IMR-90 (cell line): ENCODE results near the gene KCNMA1. TPM values are rescaled to one million over a fixed set of nuclear protein-coding genes. Genes with fewer than 3 reads are reported as not detected.

ENCODE experiments used
- ATAC-seq: fragments of 200-7000 bp; cut with Tn5 transposase; 2 replicates; pipeline ENCODE4 v1.9.1; 2020; ENCODE audit warnings: low read depth, mild to moderate bottlenecking, moderate library complexity
- BruUV-seq: library from RNA; stranded (reverse); fragments of 400-500 nt; replicated peaks from 2 replicates; lab custom pipeline; 2021; lab: Mats Ljungman, UMichigan
- CTCF ChIA-PET: fragments of 300-600 bp; formaldehyde crosslinking; extraction: SDS; loops from one replicate; lab custom pipeline; 2021; ENCODE audit warnings: antibody characterized with exemption; lab: Yijun Ruan, JAX
- POLR2A ChIA-PET: fragments of 300-600 bp; sonication (Branson Sonifier 250); formaldehyde crosslinking; loops from one replicate; lab custom pipeline; 2022; ENCODE audit warnings: antibody characterized with exemption; ENCODE audit not compliant: unreplicated experiment; lab: Charles Lee
- DNase-seq: peaks from one replicate; pipeline ENCODE4 v3.0.0; 2013
- H2AFZ ChIP-seq: replicated peaks from 2 replicates; pipeline ENCODE3; 2013; ENCODE audit warnings: low read length, mild to moderate bottlenecking; ENCODE audit not compliant: poor library complexity
- H2AK5ac ChIP-seq: 2 replicates; pipeline ENCODE4 v1.6.1; 2013; ENCODE audit warnings: low read depth, low read length, inconsistent platforms
- H2AK9ac ChIP-seq: replicated peaks from 2 replicates; pipeline ENCODE3; 2013; ENCODE audit warnings: mild to moderate bottlenecking, low read depth, low read length, moderate library complexity; ENCODE audit not compliant: poor library complexity
- H2BK120ac ChIP-seq: 2 replicates; pipeline ENCODE4 v1.6.1; 2013; ENCODE audit warnings: low read depth, low read length, inconsistent platforms
- H2BK15ac ChIP-seq: 3 replicates; pipeline ENCODE4 v1.6.1; 2013; ENCODE audit warnings: low read depth, low read length, inconsistent platforms
- H2BK20ac ChIP-seq: 2 replicates; pipeline ENCODE4 v1.6.1; 2013; ENCODE audit warnings: low read depth, mild to moderate bottlenecking, inconsistent platforms, low read length, moderate library complexity
- H2BK5ac ChIP-seq: 2 replicates; pipeline ENCODE4 v1.6.1; 2013; ENCODE audit warnings: mild to moderate bottlenecking, low read depth, low read length, inconsistent platforms; ENCODE audit not compliant: poor library complexity, severe bottlenecking
- H3K14ac ChIP-seq: replicated peaks from 2 replicates; pipeline ENCODE4 v1.6.1; 2013; ENCODE audit warnings: low read depth, low read length, inconsistent platforms
- H3K18ac ChIP-seq: 2 replicates; pipeline ENCODE4 v1.6.1; 2013; ENCODE audit warnings: low read depth, low read length, control low read depth
- H3K23ac ChIP-seq: 2 replicates; pipeline ENCODE4 v1.6.1; 2013; ENCODE audit warnings: low read depth, low read length, inconsistent platforms
- H3K27ac ChIP-seq: 2 replicates; pipeline ENCODE4 v1.5.1; 2013; ENCODE audit warnings: mild to moderate bottlenecking, control low read depth, low read length; ENCODE audit not compliant: insufficient read depth
- H3K27me3 ChIP-seq: 2 replicates; pipeline ENCODE4 v1.6.1; 2013; ENCODE audit warnings: low read length; ENCODE audit not compliant: control insufficient read depth, insufficient read depth
- H3K36me3 ChIP-seq: 2 replicates; pipeline ENCODE4 v1.6.1; 2013; ENCODE audit warnings: low read length, mixed read lengths; ENCODE audit not compliant: control insufficient read depth, insufficient read depth
- H3K4ac ChIP-seq: 2 replicates; pipeline ENCODE4 v1.6.1; 2013; ENCODE audit warnings: low read depth, low read length, inconsistent platforms
- H3K4me1 ChIP-seq: 2 replicates; pipeline ENCODE4 v1.6.1; 2013; ENCODE audit warnings: low read length, mixed read lengths; ENCODE audit not compliant: control insufficient read depth, insufficient read depth
- H3K4me2 ChIP-seq: 2 replicates; pipeline ENCODE4 v1.6.1; 2013; ENCODE audit warnings: low read depth, mild to moderate bottlenecking, control low read depth, low read length, moderate library complexity
- H3K4me3 ChIP-seq: 2 replicates; pipeline ENCODE4 v1.5.1; 2013; ENCODE audit warnings: low read depth, mild to moderate bottlenecking, control low read depth, low read length, moderate library complexity; ENCODE audit not compliant: insufficient read depth
- H3K56ac ChIP-seq: 2 replicates; pipeline ENCODE4 v1.6.1; 2013; ENCODE audit warnings: low read length, inconsistent platforms; ENCODE audit not compliant: insufficient read depth; ENCODE audit errors: extremely low read depth
- H3K79me1 ChIP-seq, 2 experiments: 2 replicates each; pipeline ENCODE4 v1.6.1; 2013; ENCODE audit warnings: low read length in 2 of 2, inconsistent platforms in 1 of 2, low read depth in 1 of 2
- H3K9ac ChIP-seq: 2 replicates; pipeline ENCODE4 v1.6.1; 2013; ENCODE audit warnings: low read depth, low read length, control low read depth
- H3K9me1 ChIP-seq: 2 replicates; pipeline ENCODE4 v1.6.1; 2013; ENCODE audit warnings: low read length, inconsistent platforms; ENCODE audit not compliant: insufficient read depth
- H3K9me3 ChIP-seq: 2 replicates; pipeline ENCODE4 v1.6.1; 2013; ENCODE audit warnings: low read length; ENCODE audit not compliant: control insufficient read depth, insufficient read depth
- H4K20me1 ChIP-seq: 2 replicates; pipeline ENCODE4 v1.6.1; 2013; ENCODE audit warnings: low read length, inconsistent platforms; ENCODE audit not compliant: insufficient read depth
- H4K5ac ChIP-seq: 2 replicates; pipeline ENCODE4 v1.6.1; 2013; ENCODE audit warnings: mild to moderate bottlenecking, low read depth, low read length, control low read depth
- H4K8ac ChIP-seq, 2 experiments: 2 replicates each; pipeline ENCODE4 v1.6.1; 2013; ENCODE audit warnings: low read depth in 2 of 2, low read length in 2 of 2, control low read depth in 1 of 2, inconsistent platforms in 1 of 2
- H4K91ac ChIP-seq: 2 replicates; pipeline ENCODE4 v1.6.1; 2013; ENCODE audit warnings: low read depth, low read length, inconsistent platforms; ENCODE audit not compliant: insufficient read depth
- POLR2A ChIP-seq: IDR thresholded peaks from 2 replicates; pipeline ENCODE4 v1.6.1; 2012; ENCODE audit warnings: mild to moderate bottlenecking, low read depth, low read length
- WGBS, 2 experiments: methylation state at CpG; one replicate each; pipeline versions ENCODE4 v1.1.5 to v1.1.7; 2013; ENCODE audit warnings: missing lambda C conversion rate in 2 of 2; ENCODE audit not compliant: insufficient read length in 1 of 2; ENCODE audit errors: extremely low coverage in 2 of 2; 5-methylcytosine and 5-hydroxymethylcytosine counted together
- dilution Hi-C: fragments of 300-500 bp; cut with HindIII; formaldehyde crosslinking; loops from one replicate; pipeline ENCODE4 v1.14.3; 2018; ENCODE audit warnings: low sequenced_read_pairs; ENCODE audit not compliant: unreplicated experiment
- in situ Hi-C: fragments of 300-500 bp; cut with MboI; formaldehyde crosslinking; loops from 3 replicates; pipeline ENCODE4 v1.14.3; 2019; ENCODE audit warnings: low sequenced_read_pairs, inconsistent platforms, mixed read lengths
- intact Hi-C: fragments of 100-400 bp; cut with micrococcal nuclease; formaldehyde crosslinking; loops from 2 replicates; pipeline ENCODE4 v1.10.0; 2022
- polyA plus RNA-seq, 3 experiments: library from polyadenylated mRNA; depleted of rRNA; stranded (reverse); fragments of >200 nt; gene quantifications; 2 replicates each; pipeline ENCODE4 v1.2.3, GENCODE V29; 2012; ENCODE audit warnings: low replicate concordance in 1 of 3
- total RNA-seq: library from RNA; depleted of rRNA; stranded (reverse); fragments of >200 nt; gene quantifications from 2 replicates; pipeline ENCODE4 v1.2.3, GENCODE V29; 2012
- TF ChIP-seq, protein P1 (sequence below): conservative IDR thresholded peaks from 2 replicates; pipeline ENCODE4 v1.5.1; 2012; ENCODE audit warnings: mild to moderate bottlenecking, low read depth, low read length, improper control_type of control experiment

KCNMA1 gene
- total and polyA plus RNA-seq, 2 of the 4 experiments (the other 2 are of a cell fraction), result 25.6 to 29.6 TPM

DNA sequence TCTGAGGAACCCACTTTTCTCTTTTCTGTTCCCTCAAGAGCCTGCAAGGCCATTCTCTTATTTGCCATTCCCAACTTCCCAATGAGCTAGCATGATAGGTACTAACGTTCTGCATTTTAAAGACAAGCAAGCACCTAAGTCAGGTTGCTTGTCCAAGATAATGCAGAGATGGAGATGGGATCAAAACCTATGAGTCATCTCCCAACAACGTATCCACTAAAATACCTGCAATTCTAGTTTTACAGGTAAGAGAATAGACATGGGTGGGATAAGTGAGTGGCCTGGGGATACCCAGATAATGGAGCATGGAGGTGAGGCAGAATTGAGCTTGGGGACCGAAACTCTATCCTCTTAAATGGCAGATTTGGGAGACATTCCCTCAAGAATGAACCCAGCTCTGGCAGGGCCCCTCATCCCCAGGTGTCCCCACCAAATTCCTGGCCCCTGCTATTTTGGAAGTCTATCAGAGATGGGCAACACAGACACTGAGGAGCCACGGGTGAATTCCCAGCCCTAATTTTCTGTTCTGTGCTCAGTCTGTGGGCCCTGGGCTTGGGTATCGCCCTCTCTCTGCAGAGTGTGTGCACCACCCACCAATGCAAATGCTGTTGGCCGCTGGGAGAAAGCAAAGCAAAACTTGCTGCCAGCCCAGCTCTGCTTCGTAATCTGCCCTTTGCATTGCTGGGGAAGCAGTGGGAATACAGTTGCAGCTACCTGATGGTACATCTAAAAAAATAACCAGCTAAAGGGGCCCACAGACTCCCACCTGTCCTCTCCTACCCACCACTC, 98.3 kb downstream of the KCNMA1 start:
- Histone ChIP-seq H3K9me3 (no peaks in the 10 kb centered on the region), H3K4ac (no peak overlapping the region), H2AK9ac (no peak overlapping the region), H3K4me2 (no peak overlapping the region), H2BK15ac (no peak overlapping the region), H3K79me1 (peaks cover 0 to 10% of the 10 kb centered on the region in 2 experiments; a peak in 1 of 4 replicates), H2AK5ac (no peak overlapping the region), H4K91ac (no peak overlapping the region), H3K9me1 (peaks cover 4% of the 10 kb centered on the region; the same call in 1 of the 2 replicates), H3K36me3 (no peaks in the 10 kb centered on the region), H3K9ac (no peak overlapping the region), H4K20me1 (no peaks in the 10 kb centered on the region), H3K14ac (no peak overlapping the region), H3K27ac (no peak overlapping the region), H4K8ac (no peak overlapping the region), H3K56ac (no peak overlapping the region), H2BK120ac (no peak overlapping the region), H3K18ac (no peak overlapping the region), H2BK20ac (no peak overlapping the region), H3K4me1 (peaks cover 6% of the 10 kb centered on the region; the same call in 1 of the 2 replicates), H3K4me3 (no peak overlapping the region), H2BK5ac (no peak overlapping the region), H4K5ac (no peak overlapping the region), H3K27me3 (no peaks in the 10 kb centered on the region), H3K23ac (no peak overlapping the region), H2AFZ (no peak overlapping the region)
- no TSS peak for BruUV-seq
- no peak for DNase-seq
- POLR2A ChIA-PET, result interaction anchor here (0.6 kb wide), 1 partner anchor 24 kb away, joined by 3 read pairs; no protein-coding TSS in a partner anchor
- dilution Hi-C loops, result no loop called here
- intact Hi-C loops, result loop anchor here (10.0 kb wide), 2 partner anchors 45 to 175 kb away; no protein-coding TSS in a partner anchor
- WGBS, 2 experiments, result 78% methylated on average over 4 of the region's 7 CpGs; no CpG with 5 or more reads in 1 of the 2 experiments
- TF ChIP-seq POLR2A, result no peak
- TF ChIP-seq, protein P1, sequence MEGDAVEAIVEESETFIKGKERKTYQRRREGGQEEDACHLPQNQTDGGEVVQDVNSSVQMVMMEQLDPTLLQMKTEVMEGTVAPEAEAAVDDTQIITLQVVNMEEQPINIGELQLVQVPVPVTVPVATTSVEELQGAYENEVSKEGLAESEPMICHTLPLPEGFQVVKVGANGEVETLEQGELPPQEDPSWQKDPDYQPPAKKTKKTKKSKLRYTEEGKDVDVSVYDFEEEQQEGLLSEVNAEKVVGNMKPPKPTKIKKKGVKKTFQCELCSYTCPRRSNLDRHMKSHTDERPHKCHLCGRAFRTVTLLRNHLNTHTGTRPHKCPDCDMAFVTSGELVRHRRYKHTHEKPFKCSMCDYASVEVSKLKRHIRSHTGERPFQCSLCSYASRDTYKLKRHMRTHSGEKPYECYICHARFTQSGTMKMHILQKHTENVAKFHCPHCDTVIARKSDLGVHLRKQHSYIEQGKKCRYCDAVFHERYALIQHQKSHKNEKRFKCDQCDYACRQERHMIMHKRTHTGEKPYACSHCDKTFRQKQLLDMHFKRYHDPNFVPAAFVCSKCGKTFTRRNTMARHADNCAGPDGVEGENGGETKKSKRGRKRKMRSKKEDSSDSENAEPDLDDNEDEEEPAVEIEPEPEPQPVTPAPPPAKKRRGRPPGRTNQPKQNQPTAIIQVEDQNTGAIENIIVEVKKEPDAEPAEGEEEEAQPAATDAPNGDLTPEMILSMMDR, result no peak
- CTCF ChIA-PET, result no interaction called here
- no peak for ATAC-seq
- in situ Hi-C loops, result no loop called here
